ENCODE measurements around the gene POM121L12.

- TF ChIP-seq, protein P1, sequence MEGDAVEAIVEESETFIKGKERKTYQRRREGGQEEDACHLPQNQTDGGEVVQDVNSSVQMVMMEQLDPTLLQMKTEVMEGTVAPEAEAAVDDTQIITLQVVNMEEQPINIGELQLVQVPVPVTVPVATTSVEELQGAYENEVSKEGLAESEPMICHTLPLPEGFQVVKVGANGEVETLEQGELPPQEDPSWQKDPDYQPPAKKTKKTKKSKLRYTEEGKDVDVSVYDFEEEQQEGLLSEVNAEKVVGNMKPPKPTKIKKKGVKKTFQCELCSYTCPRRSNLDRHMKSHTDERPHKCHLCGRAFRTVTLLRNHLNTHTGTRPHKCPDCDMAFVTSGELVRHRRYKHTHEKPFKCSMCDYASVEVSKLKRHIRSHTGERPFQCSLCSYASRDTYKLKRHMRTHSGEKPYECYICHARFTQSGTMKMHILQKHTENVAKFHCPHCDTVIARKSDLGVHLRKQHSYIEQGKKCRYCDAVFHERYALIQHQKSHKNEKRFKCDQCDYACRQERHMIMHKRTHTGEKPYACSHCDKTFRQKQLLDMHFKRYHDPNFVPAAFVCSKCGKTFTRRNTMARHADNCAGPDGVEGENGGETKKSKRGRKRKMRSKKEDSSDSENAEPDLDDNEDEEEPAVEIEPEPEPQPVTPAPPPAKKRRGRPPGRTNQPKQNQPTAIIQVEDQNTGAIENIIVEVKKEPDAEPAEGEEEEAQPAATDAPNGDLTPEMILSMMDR (IDR thresholded peaks at IDR 0.05; ENCODE audit: insufficient read depth, low read length), result no peak
- TF ChIP-seq POLR2AphosphoS5 (IDR thresholded peaks at IDR 0.05; ENCODE audit: low read depth), result no peak
- TF ChIP-seq, protein P2, sequence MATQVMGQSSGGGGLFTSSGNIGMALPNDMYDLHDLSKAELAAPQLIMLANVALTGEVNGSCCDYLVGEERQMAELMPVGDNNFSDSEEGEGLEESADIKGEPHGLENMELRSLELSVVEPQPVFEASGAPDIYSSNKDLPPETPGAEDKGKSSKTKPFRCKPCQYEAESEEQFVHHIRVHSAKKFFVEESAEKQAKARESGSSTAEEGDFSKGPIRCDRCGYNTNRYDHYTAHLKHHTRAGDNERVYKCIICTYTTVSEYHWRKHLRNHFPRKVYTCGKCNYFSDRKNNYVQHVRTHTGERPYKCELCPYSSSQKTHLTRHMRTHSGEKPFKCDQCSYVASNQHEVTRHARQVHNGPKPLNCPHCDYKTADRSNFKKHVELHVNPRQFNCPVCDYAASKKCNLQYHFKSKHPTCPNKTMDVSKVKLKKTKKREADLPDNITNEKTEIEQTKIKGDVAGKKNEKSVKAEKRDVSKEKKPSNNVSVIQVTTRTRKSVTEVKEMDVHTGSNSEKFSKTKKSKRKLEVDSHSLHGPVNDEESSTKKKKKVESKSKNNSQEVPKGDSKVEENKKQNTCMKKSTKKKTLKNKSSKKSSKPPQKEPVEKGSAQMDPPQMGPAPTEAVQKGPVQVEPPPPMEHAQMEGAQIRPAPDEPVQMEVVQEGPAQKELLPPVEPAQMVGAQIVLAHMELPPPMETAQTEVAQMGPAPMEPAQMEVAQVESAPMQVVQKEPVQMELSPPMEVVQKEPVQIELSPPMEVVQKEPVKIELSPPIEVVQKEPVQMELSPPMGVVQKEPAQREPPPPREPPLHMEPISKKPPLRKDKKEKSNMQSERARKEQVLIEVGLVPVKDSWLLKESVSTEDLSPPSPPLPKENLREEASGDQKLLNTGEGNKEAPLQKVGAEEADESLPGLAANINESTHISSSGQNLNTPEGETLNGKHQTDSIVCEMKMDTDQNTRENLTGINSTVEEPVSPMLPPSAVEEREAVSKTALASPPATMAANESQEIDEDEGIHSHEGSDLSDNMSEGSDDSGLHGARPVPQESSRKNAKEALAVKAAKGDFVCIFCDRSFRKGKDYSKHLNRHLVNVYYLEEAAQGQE (IDR thresholded peaks at IDR 0.05; ENCODE audit: insufficient replicate concordance, low read depth), result no peak
Observed at GRCh38 chr7:53013925-53014324, 21.5 kb upstream of the POM121L12 start.
